ENCODE data around the gene HNRNPUL1. TPM values are rescaled to one million over a fixed set of nuclear protein-coding genes. Genes with fewer than 3 reads are reported as not detected.

Gene HNRNPUL1
- total and polyA plus RNA-seq, 2 of the 8 experiments (the other 6 are each of a cell fraction or from before 2014, with no cell fraction given): 99.5 to 264 TPM

DNA sequence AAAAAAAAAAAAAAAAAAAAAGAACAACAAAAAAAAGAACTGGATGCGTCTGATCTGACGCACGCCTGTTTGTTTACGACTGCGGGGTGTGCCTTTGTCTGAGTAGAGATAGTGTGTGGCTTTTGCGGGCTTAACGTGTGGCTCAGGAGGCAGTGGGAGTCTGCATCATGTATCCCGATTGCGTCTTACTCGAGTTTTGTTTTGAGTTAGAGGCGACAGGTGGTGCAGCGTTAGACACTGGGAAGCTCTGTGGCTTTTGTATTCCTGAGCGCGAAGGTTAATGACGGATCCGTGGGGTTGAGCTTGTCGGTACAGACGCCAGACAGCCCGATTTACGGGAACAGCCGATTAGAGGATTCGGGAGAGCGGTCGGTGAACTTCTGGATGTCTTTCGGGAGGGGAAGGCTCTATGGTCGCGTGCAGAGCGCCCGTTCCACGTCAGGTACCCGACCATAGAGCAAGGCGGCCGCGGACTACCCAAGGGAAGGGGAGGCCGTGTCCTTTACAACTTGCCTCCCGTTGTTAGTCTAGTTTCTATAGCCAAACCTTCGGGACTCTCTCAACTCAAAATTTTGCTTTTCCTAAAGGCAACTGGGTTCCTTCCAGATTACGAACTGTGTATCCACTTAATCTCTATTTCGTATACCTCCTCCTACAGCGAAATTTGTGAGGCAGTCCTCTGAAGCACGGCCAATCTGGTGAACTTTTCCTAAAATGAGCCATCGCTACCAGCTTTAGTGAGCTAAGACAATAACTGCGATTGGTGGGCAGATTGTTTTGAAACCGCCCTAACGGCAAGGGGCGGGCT lies 926 bp upstream of the HNRNPUL1 start (continued):
- TF ChIP-seq, protein P1, sequence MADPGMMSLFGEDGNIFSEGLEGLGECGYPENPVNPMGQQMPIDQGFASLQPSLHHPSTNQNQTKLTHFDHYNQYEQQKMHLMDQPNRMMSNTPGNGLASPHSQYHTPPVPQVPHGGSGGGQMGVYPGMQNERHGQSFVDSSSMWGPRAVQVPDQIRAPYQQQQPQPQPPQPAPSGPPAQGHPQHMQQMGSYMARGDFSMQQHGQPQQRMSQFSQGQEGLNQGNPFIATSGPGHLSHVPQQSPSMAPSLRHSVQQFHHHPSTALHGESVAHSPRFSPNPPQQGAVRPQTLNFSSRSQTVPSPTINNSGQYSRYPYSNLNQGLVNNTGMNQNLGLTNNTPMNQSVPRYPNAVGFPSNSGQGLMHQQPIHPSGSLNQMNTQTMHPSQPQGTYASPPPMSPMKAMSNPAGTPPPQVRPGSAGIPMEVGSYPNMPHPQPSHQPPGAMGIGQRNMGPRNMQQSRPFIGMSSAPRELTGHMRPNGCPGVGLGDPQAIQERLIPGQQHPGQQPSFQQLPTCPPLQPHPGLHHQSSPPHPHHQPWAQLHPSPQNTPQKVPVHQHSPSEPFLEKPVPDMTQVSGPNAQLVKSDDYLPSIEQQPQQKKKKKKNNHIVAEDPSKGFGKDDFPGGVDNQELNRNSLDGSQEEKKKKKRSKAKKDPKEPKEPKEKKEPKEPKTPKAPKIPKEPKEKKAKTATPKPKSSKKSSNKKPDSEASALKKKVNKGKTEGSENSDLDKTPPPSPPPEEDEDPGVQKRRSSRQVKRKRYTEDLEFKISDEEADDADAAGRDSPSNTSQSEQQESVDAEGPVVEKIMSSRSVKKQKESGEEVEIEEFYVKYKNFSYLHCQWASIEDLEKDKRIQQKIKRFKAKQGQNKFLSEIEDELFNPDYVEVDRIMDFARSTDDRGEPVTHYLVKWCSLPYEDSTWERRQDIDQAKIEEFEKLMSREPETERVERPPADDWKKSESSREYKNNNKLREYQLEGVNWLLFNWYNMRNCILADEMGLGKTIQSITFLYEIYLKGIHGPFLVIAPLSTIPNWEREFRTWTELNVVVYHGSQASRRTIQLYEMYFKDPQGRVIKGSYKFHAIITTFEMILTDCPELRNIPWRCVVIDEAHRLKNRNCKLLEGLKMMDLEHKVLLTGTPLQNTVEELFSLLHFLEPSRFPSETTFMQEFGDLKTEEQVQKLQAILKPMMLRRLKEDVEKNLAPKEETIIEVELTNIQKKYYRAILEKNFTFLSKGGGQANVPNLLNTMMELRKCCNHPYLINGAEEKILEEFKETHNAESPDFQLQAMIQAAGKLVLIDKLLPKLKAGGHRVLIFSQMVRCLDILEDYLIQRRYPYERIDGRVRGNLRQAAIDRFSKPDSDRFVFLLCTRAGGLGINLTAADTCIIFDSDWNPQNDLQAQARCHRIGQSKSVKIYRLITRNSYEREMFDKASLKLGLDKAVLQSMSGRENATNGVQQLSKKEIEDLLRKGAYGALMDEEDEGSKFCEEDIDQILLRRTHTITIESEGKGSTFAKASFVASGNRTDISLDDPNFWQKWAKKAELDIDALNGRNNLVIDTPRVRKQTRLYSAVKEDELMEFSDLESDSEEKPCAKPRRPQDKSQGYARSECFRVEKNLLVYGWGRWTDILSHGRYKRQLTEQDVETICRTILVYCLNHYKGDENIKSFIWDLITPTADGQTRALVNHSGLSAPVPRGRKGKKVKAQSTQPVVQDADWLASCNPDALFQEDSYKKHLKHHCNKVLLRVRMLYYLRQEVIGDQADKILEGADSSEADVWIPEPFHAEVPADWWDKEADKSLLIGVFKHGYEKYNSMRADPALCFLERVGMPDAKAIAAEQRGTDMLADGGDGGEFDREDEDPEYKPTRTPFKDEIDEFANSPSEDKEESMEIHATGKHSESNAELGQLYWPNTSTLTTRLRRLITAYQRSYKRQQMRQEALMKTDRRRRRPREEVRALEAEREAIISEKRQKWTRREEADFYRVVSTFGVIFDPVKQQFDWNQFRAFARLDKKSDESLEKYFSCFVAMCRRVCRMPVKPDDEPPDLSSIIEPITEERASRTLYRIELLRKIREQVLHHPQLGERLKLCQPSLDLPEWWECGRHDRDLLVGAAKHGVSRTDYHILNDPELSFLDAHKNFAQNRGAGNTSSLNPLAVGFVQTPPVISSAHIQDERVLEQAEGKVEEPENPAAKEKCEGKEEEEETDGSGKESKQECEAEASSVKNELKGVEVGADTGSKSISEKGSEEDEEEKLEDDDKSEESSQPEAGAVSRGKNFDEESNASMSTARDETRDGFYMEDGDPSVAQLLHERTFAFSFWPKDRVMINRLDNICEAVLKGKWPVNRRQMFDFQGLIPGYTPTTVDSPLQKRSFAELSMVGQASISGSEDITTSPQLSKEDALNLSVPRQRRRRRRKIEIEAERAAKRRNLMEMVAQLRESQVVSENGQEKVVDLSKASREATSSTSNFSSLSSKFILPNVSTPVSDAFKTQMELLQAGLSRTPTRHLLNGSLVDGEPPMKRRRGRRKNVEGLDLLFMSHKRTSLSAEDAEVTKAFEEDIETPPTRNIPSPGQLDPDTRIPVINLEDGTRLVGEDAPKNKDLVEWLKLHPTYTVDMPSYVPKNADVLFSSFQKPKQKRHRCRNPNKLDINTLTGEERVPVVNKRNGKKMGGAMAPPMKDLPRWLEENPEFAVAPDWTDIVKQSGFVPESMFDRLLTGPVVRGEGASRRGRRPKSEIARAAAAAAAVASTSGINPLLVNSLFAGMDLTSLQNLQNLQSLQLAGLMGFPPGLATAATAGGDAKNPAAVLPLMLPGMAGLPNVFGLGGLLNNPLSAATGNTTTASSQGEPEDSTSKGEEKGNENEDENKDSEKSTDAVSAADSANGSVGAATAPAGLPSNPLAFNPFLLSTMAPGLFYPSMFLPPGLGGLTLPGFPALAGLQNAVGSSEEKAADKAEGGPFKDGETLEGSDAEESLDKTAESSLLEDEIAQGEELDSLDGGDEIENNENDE (IDR thresholded peaks at IDR 0.05; ENCODE audit: insufficient replicate concordance, low read length): no peak
- TF ChIP-seq EZH2 (IDR thresholded peaks at IDR 0.05; ENCODE audit: low read depth, low read length, severe bottlenecking) (no peak), SIN3A (conservative IDR thresholded peaks at IDR 0.05 in 1 of 2, IDR thresholded peaks at IDR 0.05 in 1 of 2; ENCODE audit: low read depth in 1 of 2, low read length in 2 of 2) (peak in 1 of 2 experiments; percentile 37; a peak in 1 of 4 replicates), SUZ12 (IDR thresholded peaks at IDR 0.05; ENCODE audit: low read length) (no peak)
